Loucy (cell line): ENCODE data around the gene OCEL1.

Experiments used
- EZH2phosphoT487 ChIP-seq: fragments of 200-600 bp; IDR thresholded peaks from 2 replicates; pipeline ENCODE4 v1.6.1; 2018; ENCODE audit warnings: antibody characterized with exemption, mild to moderate bottlenecking, moderate library complexity, borderline replicate concordance
- TF ChIP-seq, protein P1 (sequence below): fragments of 200-600 bp; sonication (generic); conservative IDR thresholded peaks from 2 replicates; pipeline ENCODE4 v1.5.1; 2014; ENCODE audit warnings: mild to moderate bottlenecking, antibody characterized with exemption, low read length

DNA sequence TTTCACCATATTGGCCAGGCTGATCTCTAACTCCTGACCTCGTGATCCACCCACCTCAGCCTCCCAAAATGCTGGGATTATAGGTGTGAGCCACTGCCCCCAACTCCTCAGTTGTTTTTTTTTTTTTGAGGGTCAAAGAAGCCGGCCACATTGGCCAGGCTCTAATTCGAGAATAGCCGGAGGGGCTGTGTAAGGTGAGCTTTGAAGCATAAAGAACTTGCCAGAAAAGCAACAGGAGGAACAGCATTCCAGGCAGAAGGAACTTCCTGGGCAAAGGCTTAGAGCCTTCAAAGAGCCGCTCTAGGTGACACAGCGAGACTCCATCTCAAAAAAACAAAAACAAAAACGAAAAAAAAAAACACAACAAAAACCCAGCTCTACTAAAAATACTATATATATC is 40.0 kb downstream of the OCEL1 start:
- TF ChIP-seq, protein P1, sequence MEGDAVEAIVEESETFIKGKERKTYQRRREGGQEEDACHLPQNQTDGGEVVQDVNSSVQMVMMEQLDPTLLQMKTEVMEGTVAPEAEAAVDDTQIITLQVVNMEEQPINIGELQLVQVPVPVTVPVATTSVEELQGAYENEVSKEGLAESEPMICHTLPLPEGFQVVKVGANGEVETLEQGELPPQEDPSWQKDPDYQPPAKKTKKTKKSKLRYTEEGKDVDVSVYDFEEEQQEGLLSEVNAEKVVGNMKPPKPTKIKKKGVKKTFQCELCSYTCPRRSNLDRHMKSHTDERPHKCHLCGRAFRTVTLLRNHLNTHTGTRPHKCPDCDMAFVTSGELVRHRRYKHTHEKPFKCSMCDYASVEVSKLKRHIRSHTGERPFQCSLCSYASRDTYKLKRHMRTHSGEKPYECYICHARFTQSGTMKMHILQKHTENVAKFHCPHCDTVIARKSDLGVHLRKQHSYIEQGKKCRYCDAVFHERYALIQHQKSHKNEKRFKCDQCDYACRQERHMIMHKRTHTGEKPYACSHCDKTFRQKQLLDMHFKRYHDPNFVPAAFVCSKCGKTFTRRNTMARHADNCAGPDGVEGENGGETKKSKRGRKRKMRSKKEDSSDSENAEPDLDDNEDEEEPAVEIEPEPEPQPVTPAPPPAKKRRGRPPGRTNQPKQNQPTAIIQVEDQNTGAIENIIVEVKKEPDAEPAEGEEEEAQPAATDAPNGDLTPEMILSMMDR, result no peak
- no peak for TF ChIP-seq EZH2phosphoT487
